GM21360 (cell line): Measurements from ENCODE around the gene PDE3B.
A peak's percentile ranks its signal among the peaks of the same experiment; 100 is the strongest.
"Not testable (repeated sequence)": the region's sequence is repeated elsewhere in the genome, so short reads cannot be mapped to it uniquely, and the experiment has no call there.

Experiments
- ATAC-seq: cut with Tn5 transposase; IDR thresholded peaks from one replicate; pipeline ENCODE4 v1.9.1; 2021; ENCODE audit warnings: mild to moderate bottlenecking, moderate library complexity; ENCODE audit not compliant: unreplicated experiment

PDE3B gene

DNA sequence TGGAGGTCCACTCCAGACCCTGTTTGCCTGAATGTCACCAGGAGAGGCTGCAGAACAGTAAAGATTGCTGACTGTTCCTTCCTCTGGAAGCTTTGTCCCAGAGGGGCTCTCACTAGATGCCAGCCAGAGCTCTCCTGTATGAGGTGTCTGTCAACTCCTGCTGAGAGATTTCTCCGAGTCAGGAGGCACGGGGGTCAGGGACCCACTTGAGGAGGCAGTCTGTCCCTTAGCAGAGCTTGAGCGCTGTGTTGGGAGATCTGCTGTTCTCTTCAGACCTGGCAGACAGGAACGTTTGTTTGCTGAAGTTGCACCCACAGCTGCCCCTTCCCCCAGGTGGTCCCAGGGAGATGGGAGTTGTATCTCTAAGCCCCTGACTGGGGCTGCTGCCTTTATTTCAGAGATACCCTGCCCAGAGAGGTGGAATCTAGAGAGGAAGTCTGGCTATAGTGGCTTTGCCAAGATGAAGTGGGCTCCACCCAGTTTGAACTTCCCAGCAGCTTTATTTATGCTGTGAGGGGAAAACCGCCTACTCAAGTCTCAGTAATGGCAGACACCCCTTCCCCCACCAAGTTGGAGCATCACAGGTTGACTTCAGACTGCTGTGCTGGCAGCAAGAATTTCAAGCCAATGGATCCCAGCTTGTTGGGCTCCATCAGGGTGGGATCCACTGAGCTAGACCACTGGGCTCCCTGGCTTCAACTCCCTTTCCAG lies 99.4 kb downstream of the PDE3B start:
- ATAC-seq, result no peak

DNA sequence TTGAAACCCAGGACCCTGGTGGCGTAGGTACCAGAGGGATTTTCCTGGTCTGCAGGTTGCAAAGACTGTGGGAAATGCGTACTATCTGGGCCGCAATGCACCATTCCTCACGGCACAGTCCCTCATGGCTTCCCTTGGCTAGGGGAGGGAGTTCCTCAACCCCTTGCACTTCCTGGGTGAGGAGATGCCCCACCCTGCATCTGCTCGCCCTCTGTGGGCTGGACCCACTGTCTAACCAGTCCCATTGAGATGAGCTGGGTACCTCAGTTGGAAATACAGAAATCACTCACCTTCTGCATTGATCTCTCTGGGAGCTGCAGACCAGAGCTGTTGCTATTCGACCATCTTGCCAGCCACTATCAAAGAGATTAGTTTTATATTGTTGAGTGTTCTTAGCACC lies 100.1 kb downstream of the PDE3B start:
- ATAC-seq, result not testable (repeated sequence)

DNA sequence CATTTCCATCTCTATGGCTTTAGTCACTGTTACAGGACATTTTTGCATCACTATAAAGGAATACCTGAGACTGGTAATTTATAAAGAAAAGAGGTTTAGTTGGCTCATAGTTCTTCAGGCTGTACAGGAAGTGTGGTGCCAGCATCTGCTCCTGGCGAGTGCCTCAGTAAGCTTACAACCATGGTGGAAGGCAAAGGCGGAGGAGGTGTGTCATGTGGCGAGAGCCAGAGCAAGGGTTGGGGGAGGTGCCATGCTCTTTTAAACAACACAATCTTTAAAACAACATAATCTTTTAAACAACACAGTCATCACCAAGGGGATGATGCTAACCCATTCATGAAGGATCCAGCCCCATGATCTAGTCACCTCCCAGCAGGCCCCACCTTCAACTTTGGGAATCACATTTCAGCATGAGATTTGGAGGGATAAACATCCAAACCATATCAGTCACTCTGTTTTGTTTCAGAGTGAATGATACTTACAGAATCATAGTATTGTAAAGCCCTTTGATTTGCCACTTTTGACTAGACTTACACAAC lies 103.3 kb downstream of the PDE3B start:
- ATAC-seq, result no peak

DNA sequence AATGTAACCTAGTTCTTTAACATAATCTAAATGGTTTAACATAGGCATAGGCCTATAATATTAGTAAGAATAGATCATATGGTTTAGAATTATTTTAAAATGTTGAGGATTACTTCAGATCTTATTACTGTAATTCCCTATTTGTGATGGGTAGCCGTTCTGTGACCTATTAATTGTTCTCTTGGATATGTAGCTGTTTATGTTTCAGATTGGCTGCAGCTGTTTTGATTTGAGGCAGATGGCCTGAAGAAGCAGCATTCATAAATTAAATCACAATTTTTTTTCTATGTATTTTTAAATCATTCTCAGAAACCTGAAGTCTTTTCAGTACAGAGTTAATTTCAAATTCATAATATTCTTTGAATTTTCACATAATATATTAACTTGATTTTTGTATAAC lies 104.5 kb downstream of the PDE3B start:
- no peak for ATAC-seq

DNA sequence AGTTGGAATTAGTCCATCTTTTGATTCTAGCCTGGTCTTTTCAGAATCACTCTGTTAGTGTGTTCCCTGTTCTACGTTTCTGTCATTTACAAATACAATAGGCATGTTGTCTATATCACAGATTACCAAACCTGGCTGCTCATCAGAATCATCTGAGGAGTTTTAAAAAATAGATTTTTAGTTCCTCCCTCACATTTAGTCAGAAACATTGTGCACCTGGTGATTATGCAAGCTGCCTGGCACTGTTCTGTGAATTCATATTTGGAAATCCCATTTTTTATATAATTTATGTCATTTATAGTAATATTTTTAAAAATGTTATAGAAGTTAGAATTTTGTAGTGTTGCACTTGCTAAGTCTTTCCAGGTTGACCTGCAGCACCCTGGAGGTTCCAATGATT lies 107.3 kb downstream of the PDE3B start:
- ATAC-seq, result no peak

DNA sequence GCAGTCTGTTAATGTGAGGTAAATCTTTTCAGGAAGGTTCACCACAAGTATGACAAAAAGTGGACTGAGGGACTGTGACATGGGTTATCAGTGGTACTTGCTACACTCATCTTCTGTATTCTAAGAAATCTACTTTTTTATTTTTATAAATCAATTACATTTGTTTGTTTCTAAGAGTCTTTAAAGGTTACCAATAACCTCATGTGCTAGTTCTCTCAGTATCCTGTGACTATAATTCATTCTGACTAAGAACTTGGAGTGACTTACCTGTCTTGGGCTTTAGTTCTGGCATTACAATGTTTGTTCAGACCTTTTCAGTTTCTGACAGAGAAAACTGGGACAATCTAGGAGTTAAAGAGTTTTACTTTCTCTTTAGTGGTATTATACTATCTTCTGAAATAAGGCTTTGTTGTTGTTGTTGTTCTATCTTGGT lies 108.4 kb downstream of the PDE3B start:
- no peak for ATAC-seq

DNA sequence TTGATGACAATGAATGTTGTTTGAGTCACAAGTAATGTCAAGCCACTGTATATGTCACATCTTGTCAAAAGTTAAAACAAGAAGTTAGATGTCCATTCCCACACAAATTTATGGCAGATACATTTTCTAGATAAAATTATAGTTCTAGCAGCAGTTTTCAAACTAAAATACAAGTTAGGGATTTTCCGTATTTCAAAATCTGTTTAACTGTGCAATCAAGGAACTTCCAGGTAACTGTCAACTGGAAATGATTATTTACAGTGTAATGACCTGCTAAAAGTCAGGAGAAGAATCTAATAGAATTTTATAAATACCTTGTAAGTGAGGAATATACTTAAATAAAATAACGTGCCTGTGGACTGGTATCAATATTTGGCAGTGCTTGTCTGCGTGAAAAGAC lies 111.5 kb downstream of the PDE3B start:
- no peak for ATAC-seq

DNA sequence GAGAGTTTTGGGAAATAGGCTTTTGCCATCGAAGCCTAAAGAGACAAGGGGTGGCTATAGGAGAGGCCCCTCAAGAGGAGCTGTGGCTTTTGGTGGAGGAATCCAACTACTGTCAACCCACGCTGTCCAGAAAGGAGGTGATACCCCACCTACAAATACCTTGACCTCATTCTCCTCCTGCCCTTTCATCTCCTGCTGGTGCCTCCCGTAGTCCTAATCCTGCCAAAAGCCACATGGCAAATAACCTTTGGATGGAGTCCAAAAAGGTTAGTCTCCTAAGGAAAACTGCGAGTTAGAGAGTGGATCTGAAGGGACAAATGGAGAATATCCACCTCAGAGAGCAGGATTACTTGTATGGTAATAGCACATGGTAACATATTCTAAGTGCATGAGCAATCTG lies 112.7 kb downstream of the PDE3B start:
- no peak for ATAC-seq

DNA sequence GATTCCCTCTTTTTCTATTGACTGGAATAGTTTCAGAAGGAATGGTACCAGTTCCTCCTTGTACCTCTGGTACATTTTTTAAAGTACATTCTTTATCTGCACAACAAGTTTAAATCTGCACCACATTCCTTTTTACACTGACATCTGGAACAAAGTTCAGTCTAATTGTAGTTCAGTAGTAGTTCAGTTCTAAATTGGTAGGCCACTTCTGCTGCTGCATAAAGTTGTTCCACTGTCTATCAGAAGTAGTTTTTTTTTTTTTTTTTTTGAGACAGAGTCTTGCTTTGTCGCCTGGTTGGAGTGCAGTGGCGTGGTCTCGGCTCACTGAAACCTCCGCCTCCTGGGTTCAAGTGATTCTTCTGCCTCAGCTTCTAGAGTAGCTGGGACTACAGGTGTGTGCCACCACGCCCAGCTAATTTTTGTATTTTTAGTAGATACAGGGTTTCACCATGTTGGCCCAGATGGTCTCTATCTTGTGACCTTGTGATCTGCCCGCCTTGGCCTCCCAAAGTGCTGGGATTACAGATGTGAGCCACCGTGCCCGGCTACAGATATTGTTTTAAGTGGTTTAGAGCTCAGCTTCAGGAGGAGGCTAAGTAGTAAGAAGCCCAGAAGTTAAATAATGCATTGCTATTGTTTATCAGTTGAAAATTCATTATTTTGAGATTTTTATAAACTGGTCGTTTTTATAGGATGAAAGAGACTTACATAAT lies 115.9 kb downstream of the PDE3B start:
- not testable (repeated sequence) for ATAC-seq

DNA sequence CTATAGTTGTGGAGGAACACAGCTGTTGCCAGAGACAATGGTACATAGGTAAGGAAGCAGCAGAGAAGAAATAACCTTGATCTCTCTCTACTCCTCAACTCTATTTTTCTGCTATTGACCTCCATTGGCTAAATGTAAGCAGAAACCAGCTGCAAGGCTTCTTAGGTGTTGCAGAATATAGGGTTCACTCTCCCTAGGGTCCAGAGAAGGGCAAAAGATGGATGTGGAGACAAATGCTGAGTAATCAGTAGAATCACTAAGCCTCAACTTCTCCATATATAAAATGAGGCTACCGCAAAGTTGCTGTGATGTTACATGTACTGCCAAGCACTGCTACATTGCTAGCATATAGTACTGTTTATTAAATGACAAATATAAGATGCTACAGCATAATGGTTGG lies 120.6 kb downstream of the PDE3B start:
- peak; percentile 29 for ATAC-seq

DNA sequence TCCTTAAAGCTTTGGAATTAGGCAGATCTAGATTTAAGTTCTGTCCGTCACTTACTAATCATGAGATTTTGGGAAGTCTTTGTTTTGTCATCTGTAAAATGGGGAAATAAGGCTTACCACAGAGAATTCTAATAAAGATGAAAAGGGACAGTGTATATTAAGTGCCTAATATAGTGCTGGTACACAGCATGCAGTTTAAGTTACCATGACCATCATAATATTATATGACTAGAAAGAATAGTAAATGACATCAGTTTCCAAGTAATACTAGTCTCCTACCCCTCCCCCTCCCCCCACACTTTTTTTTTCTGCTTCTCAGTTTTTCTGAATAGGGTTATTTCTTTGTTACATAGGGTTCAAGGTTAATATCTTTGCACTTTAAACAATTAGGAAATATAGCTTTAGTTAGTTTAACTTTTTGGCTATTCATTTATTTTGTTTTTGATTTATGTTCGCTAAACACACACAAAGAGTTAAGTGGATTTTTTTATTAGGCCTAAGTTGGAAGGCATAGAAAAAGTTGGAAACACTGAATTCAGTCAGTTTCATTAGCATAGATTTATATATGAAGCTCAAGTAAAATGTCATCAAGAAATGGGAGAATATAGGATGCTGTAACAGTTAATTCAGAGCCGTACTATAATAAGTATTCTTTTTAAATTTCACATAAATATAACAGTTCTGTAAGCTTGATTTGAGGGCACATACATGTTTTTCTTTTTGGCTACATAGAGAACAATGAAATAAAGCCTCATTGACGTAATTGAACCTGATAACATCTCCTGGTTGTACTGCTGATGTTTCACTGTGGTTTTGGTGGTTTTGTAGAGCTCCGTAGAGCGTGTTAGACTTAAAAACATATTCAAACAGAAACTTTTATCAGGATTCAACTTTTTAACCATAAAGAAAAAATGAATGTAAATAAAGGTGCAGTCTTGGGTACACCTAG lies 121.2 kb downstream of the PDE3B start:
- peak; percentile 89 for ATAC-seq

DNA sequence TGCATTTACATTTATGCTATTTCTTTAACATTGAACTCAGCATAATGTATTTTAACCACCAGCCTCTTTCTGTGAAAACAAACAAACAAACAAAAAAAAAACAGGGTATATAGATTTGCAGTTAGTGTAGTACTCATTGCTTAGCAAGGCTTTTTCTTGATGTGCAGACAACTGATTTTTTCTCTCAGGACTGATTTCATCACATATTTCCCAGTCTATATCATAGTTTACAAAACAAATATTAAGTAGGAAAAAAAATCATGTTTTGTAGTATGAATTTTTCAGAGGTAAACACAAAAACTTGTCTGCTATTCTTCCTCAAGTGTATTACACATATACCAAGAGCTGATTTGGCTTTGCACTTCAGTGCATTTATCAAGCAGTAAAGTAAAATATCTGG lies 123.0 kb downstream of the PDE3B start:
- no peak for ATAC-seq

DNA sequence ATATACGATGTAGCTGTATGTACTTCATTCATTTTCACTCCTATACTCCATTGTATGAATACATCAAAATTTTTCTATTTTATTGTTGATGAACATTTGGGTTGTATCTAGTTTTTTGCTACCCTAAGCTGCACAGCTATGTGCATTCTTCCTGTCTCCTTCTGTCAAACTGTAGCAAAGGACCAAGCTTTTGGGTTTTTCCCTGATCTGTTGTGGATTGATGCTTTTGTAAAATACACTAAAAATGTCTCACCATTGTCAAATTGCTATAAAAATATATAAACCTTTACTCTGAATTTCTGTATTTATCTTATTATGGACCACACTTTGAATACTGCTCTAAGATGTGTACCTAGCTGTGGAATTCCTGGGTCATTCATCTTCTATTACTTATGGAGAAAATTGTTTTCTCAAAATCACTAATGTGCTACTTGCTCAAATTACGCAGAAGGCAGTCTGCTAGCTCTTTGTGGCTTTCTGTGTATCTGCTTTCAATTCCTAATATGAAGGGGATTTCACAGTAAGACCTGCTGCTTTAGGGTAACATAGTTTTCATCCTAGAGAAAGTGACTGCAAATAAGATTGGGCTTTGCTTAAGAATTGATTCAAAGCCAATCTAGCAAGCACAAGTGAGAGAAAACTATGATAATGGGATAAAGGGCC lies 125.1 kb downstream of the PDE3B start:
- peak; percentile 53 for ATAC-seq

DNA sequence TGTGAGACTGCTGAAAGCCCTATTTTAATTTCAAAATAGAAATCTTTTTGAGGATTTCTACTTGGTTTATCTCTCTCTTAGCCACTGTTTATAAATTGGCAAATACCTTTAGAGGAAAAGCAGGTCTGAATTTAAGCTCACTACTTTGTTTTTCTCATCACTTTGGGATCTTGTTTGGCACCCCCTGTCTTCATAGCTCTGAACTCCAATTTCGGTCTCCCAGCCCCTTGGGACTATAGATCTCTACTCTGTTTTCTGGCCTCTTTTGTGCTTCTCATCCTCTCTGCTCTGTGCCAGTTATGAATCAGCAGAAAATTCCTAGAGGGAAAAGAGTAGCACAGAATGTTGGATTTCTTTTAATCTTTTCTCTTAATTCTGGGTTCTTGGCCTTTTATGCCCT lies 130.2 kb downstream of the PDE3B start:
- ATAC-seq, result no peak

DNA sequence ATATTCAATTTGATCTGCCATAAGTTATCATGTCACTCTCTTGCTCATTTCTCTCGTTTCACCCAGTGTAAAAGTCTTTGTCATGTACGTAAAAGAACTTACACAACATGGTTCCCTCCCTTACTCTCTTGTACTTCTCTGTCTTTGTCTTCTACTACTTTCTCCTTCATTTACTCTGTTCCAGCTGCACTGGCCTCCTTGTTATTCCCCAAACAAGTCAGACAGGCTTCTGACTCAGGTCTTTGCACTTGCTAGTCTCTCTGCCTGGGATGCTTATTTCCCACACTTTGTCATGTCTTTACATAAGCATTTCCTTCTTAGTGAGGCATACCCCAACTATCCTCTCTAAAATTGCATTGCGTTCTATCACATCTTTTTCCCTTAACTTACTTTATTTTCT lies 131.1 kb downstream of the PDE3B start:
- ATAC-seq, result no peak

DNA sequence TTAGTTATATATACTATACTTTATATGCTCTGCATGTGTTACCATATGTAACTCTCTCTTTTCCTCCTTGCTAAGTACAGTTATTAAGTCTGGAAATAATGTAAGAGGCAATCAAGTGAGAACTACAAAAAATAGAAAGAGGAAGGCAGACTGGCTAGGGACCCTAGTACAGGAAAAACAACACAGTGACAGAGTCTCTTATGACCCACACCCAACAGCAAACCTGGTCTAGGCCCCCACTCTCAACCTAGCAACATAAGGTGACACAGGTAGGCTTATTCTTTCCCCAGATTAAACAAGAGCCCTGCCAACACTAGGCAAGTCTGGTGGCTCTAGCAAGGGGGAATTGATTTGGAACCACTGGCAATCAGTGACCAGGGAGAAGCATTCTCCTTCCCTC lies 132.3 kb downstream of the PDE3B start:
- no peak for ATAC-seq

DNA sequence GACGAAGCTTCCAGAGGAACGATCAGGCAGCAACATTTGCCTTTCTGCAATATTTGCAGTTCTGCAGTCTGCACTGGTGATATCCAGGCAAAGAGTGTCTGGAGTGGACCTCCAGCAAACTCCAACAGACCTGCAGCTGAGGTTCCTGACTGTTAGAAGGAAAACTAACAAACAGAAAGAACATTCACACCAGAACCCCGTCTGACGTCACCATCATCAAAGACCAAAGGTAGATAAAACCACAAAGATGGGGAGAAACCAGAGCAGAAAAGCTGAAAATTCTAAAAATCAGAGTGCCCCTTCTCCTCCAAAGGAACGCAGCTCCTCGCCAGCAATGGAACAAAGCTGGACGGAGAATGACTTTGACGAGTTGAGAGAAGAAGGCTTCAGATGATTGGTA lies 134.9 kb downstream of the PDE3B start:
- ATAC-seq, result not testable (repeated sequence)

DNA sequence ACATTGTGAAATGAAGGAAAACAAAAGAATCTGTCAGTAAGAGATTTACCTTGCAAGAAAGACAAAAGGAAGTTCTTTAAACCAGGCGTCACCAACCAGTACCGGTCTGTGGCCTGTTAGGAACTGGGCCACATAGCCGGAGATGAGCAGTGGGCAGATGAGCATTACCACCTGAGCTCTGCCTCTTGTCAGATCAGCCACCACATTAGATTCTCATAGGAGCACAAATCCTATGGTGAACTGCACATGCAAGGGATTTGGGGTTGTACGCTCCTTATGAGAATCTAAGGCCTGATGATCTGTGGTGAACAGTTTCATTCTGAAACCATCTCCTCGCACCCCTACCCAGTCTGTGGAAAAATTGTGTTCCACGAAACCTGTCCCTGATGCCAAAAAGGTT lies 140.2 kb downstream of the PDE3B start:
- ATAC-seq, result no peak

DNA sequence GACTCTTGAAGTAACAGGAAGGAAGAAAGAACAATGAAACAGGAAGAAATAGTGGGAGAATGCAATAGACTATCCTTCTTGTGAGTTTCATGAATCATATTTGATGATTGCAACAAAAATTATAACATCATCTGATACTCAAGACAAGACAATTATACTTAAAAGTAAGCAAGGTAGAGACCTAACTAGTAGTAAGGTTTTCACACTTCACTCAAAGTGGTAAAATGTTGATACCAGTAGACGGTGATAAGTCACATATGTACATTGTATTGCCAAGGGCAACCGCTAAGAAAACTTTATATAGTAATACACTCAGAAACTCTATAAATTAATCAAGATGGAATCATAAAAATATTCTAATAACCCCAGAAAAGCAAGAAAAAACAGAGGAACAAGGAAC lies 140.6 kb downstream of the PDE3B start:
- no peak for ATAC-seq

DNA sequence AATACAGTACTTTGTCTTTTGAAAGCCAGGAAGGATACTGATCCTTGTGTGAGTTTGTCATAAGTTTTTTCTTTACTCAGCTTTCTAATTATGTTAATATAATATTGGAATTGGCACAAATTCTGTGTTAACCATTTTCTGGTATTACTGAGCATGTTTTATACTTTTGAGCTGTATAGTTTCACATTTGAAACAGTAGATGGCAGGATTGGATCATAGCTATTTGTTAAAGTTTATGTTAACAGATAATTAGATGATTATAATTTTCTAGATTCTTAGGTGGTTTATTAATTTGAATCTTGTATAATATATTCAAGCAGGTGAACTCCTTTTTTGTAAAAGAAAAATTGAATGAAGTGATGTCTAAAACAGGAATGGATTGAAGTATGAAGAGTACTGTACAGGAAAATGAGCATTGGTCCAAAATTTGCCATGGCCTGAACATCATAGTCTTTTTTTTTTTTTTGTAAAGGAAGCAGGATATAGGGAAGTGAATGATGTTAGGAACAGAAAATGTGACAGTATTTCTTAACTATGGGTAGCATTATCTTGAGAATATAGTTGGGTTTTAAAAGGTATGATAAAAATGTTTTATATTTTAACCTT lies 146.4 kb downstream of the PDE3B start:
- no peak for ATAC-seq
